Peyer's patch (tissue), 4 donors: ENCODE measurements around the gene PDE3A. TPM values are rescaled to one million over a fixed set of nuclear protein-coding genes. Genes with fewer than 3 reads are reported as not detected.

Experiments
- DNase-seq, 3 donors: peaks; one replicate each; pipeline ENCODE4 v3.0.0-alpha.2; 2017 to 2019
- H3K27ac ChIP-seq, 4 donors: fragments of 200-600 bp; sonication (generic); one replicate each; pipeline ENCODE4 v1.5.1; 2016 to 2019
- H3K27me3 ChIP-seq, 2 donors: fragments of 200-600 bp; sonication (generic); one replicate each; pipeline ENCODE4 v1.5.1; 2019
- H3K36me3 ChIP-seq, 3 donors: fragments of 200-600 bp; sonication (generic); one replicate each; pipeline ENCODE4 v1.5.1; 2016 to 2019
- H3K4me1 ChIP-seq, 4 donors: fragments of 200-600 bp; sonication (generic); one replicate each; pipeline ENCODE4 v1.5.1; 2016 to 2019
- H3K4me3 ChIP-seq, 4 donors: fragments of 200-600 bp; sonication (generic); 1 replicate in 3 of 4; 2 replicates in 1 of 4; pipeline ENCODE4 v1.5.1; 2016 to 2019; ENCODE audit warnings: mild to moderate bottlenecking in 1 of 4
- H3K9me3 ChIP-seq, 4 donors: fragments of 200-600 bp; sonication (generic); one replicate each; pipeline ENCODE4 v1.5.1; 2016 to 2019; ENCODE audit warnings: mild to moderate bottlenecking in 1 of 4
- POLR2A ChIP-seq, 2 donors: fragments of 450-650 bp; IDR thresholded peaks; one replicate each; pipeline ENCODE4 v1.5.1; 2017; ENCODE audit warnings: antibody characterized with exemption in 2 of 2, mild to moderate bottlenecking in 2 of 2, moderate library complexity in 2 of 2
- total RNA-seq, 4 donors: library from RNA; depleted of rRNA; stranded (reverse); fragments of >200 nt; gene quantifications; one replicate each; pipeline ENCODE4 v1.1.0, GENCODE V29; 2016
- TF ChIP-seq, protein P1 (sequence below), 6 experiments: fragments of 450-650 bp in 4 of 6; fragments of 200-600 bp in 2 of 6; sonication (generic) in 1 of 6; IDR thresholded peaks; one replicate each; pipeline ENCODE4 v1.5.1; 2017 to 2019; ENCODE audit warnings: antibody characterized with exemption in 6 of 6, mild to moderate bottlenecking in 3 of 6, moderate library complexity in 1 of 6

The PDE3A gene
- total RNA-seq, 4 donors from 2014 or later = 17.3 to 144 (median 120) TPM

DNA sequence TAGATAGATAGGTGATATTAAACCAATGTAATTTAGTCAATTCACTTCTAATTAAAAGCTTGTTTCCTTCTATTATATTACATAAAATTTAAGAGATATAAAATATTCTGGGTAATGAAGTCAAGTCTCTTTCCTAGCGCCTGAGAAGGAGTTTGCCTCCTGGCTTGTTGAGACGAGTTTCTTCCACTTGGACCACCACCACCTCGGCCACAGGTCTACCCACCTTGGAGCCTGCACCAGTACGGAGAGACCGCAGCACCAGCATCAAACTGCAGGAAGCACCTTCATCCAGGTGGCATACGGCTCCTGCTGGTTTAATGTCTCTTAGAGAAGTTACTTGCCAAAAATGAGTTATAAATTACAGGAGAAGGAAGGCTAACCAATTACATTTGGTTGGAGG, 247.8 kb downstream of the PDE3A start:
- TF ChIP-seq, protein P1, sequence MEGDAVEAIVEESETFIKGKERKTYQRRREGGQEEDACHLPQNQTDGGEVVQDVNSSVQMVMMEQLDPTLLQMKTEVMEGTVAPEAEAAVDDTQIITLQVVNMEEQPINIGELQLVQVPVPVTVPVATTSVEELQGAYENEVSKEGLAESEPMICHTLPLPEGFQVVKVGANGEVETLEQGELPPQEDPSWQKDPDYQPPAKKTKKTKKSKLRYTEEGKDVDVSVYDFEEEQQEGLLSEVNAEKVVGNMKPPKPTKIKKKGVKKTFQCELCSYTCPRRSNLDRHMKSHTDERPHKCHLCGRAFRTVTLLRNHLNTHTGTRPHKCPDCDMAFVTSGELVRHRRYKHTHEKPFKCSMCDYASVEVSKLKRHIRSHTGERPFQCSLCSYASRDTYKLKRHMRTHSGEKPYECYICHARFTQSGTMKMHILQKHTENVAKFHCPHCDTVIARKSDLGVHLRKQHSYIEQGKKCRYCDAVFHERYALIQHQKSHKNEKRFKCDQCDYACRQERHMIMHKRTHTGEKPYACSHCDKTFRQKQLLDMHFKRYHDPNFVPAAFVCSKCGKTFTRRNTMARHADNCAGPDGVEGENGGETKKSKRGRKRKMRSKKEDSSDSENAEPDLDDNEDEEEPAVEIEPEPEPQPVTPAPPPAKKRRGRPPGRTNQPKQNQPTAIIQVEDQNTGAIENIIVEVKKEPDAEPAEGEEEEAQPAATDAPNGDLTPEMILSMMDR (IDR thresholded peaks at IDR 0.05) = no peak
- no peak for TF ChIP-seq POLR2A (IDR thresholded peaks at IDR 0.05)

DNA sequence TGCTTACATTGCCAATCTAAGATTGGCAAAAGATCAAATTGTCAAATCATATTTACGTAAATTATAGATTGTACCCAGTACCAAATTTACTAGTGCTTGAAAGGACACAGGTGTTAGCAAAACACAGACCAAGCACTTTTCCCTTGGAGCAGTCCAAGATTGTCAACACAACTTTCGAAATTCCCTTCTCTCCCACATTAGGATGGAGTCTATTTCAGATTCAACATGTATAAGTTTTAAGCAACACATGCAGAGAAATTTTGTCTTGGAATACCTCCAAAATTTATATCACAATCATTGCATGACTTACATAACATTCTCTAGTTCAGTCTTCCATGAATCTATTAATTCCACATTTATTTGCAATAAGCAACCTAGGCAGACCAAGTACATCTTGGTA, 251.9 kb downstream of the PDE3A start:
- Histone ChIP-seq H3K9me3 (no peaks in the 10 kb centered on the region), H3K27me3 (no peaks in the 10 kb centered on the region), H3K36me3 (peaks cover 0 to 29% (median 0%) of the 10 kb centered on the region in 3 donors), H3K4me1 (no peaks in the 10 kb centered on the region), H3K4me3 (no peak overlapping the region), H3K27ac (no peak overlapping the region)
- no peak for TF ChIP-seq POLR2A (IDR thresholded peaks at IDR 0.05)
- TF ChIP-seq, protein P1 (IDR thresholded peaks at IDR 0.05) = no peak
- no peak for DNase-seq

More for the DNA sequence above, 247.8 kb downstream of the PDE3A start:
- H3K4me3 ChIP-seq = no peak overlapping the region
- no peaks in the 10 kb centered on the region for H3K9me3 ChIP-seq
- H3K4me1 ChIP-seq = no peaks in the 10 kb centered on the region
- no peaks in the 10 kb centered on the region for H3K27me3 ChIP-seq
- H3K36me3 ChIP-seq = peaks cover 0 to 30% (median 0%) of the 10 kb centered on the region in 3 donors
- H3K27ac ChIP-seq = no peak overlapping the region
- DNase-seq = no peak

DNA sequence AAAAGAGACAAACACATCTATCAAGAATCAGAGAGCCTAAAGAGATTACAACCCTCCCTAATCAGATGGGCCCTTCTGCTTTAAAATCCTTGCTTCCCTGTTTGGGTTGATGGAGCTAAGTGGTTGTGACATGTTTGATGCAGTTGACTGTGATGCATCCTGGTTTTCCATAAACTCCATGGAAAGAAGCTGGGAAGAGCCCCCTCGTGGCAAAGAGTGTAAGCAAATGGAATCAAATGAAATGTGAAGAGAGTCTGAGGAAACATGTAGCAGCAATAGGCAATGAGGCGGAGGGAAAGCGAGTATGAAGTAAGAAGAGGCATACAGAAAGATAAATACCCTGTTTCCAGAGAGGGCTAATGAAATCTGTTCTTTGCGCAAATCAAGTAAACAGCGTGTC, 256.4 kb downstream of the PDE3A start:
- no peak for DNase-seq
- Histone ChIP-seq H3K27me3 (no peaks in the 10 kb centered on the region), H3K27ac (no peak overlapping the region), H3K9me3 (no peaks in the 10 kb centered on the region), H3K4me3 (no peak overlapping the region), H3K36me3 (peaks cover 0 to 11% (median 0%) of the 10 kb centered on the region in 3 donors), H3K4me1 (peaks cover 0 to 3% (median 0%) of the 10 kb centered on the region in 4 donors)
- TF ChIP-seq, protein P1 (IDR thresholded peaks at IDR 0.05) = no peak
- no peak for TF ChIP-seq POLR2A (IDR thresholded peaks at IDR 0.05)

DNA sequence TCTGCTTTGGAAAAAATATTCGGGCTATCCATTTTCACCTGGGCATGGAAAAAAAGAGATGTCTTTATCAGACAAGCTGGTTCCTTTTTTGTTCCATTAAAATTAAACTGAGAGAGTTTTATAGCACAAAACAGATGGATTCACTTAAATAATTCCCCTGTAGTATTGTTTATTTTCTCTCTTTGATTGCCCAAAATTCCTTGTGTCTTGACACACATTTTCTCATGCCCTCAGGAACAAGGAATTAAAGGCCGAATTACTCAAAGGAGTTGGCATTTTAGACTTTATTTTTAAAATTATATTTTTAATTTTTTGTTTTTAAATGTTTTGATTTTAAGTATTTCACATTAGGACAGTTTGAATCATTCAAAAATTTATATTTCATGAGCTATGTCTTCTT, 257.2 kb downstream of the PDE3A start:
- DNase-seq = no peak

DNA sequence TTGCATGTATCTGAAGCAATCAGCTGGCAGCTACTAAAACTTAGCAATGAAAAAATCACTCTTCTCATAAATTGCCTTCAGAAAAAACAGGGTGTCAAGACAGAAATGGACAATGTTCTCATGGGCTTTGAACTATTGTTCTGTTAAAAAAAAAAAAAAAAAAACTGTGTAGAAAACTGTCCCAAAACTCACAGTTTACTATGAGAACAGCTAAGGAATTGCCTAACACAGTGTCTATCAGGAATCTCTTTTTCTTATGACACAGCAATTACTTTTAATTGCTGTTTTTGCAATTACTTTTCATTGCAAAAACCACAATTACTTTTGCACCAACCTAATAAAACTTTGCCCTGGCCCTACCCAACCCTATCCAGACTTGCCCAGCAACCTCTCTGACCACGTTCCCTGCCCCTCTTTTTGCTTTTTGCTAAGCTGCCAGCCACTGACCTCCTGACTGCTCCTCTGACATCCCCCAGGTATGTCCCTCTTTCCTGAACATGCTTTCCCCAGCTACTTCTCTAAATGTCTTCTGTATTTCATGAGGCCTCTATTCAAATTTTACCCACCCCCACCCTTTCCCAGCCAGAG, 258.8 kb downstream of the PDE3A start:
- DNase-seq = no peak
- H3K9me3 ChIP-seq = no peaks in the 10 kb centered on the region
- H3K4me1 ChIP-seq = peaks cover 0 to 3% (median 0%) of the 10 kb centered on the region in 4 donors
- no peak for TF ChIP-seq POLR2A (IDR thresholded peaks at IDR 0.05)
- TF ChIP-seq, protein P1 (IDR thresholded peaks at IDR 0.05) = no peak
- no peaks in the 10 kb centered on the region for H3K36me3 ChIP-seq
- H3K27me3 ChIP-seq = no peaks in the 10 kb centered on the region
- no peak overlapping the region for H3K27ac ChIP-seq
- no peak overlapping the region for H3K4me3 ChIP-seq

More for the DNA sequence above, 257.2 kb downstream of the PDE3A start:
- Histone ChIP-seq H3K9me3 (no peaks in the 10 kb centered on the region), H3K27me3 (no peaks in the 10 kb centered on the region), H3K4me1 (peaks cover 0 to 3% (median 0%) of the 10 kb centered on the region in 4 donors), H3K36me3 (peaks cover 0 to 11% (median 0%) of the 10 kb centered on the region in 3 donors), H3K27ac (no peak overlapping the region), H3K4me3 (no peak overlapping the region)
- TF ChIP-seq, protein P1 (IDR thresholded peaks at IDR 0.05) = no peak
- no peak for TF ChIP-seq POLR2A (IDR thresholded peaks at IDR 0.05)
